Stimulated activated CD4-positive, alpha-beta T cell treated with anti-CD3 and anti-CD28 coated beads, Interleukin-4, amount 100 ng/mL, for 48 hours (primary cell): Measurements from ENCODE around the gene ADAM21.
"Not testable (repeated sequence)": the region's sequence is repeated elsewhere in the genome, so short reads cannot be mapped to it uniquely, and the experiment has no call there.

Experiments used
- DNase-seq, 2 donors: peaks; one replicate each; pipeline ENCODE4 v3.0.0-alpha.2; 2020; ENCODE audit warnings: low read depth in 2 of 2

The ADAM21 gene

DNA sequence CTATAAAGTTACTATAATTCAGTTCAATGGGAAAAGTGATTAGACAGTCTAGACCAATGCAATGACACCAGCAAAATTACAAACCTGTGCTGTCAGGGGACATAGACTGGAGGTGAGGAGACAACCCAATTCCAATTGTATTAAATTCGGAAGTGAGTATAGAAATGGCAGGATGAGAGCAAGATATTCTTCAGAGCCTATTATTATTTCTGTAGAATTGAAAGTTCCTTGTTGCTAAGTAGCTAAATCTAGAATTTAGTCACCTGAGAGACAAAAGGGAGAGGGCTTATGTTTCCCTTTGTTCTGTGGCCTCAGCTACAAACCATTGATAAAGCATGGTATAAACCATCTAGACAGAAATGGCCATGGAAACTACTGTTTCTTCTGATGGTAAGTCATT lies at the start of gene ADAM21:
Gene ADAM21, plus strand, starts transcription at position 301 of the 400 bp plus-strand sequence. CDS start 5,326 bp downstream, outside the sequence.
- no peak for DNase-seq

DNA sequence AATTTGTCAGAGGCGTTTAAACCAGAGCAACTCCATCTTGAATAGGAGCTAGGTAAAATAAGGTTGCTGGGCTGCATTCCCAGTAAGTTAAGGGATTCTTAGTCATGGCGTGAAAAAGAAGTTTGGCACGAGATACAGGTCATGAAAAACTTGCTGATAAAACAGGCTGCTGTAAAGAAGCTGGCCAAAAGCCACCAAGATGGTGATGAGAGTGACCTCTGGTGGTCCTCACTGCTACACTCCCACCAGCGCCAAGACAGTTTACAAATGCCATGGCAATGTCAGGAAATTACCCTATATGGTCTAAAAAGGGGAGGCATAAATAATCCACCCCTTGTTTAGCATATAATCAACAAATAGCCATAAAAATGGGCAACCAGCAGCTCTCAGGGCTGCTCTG lies 48.6 kb upstream of the ADAM21 start:
- DNase-seq: not testable (repeated sequence)

DNA sequence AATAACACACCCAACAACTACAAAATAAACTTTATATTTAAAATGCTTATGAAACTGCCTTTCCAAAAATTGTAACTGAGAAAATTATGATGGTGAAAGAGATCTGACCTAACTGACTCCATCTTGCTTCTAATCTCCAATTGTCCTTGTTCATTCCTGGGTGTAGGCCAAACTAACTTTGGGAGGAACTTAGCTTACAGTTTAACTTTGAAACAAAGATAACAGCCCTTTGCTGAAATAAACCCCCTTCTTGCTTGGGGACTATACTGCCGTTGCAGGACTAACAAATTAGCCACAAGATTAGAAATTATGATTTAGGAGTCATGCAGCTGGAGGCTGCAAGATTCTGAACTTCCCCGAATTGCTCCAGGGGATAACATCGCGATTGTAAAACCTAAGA lies 45.8 kb upstream of the ADAM21 start:
- not testable (repeated sequence) for DNase-seq

DNA sequence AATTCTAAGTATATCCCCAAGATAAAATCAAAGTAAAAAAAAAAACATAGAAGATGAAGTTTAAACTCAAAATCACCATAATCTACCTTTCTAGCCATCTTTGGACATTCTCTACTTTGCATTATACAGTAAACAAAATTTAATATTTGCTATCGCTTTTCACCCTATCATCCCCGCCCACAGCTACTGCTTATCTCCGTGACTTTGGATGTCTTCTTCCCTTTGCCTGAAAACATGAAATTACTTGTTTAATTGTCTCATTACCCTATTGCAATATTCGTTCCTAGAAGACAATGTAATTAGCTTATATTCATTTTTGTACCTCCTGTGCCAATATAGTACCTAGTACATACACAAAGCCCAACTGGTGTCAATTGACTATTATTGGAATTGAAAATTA lies 44.4 kb upstream of the ADAM21 start:
- DNase-seq: no peak

DNA sequence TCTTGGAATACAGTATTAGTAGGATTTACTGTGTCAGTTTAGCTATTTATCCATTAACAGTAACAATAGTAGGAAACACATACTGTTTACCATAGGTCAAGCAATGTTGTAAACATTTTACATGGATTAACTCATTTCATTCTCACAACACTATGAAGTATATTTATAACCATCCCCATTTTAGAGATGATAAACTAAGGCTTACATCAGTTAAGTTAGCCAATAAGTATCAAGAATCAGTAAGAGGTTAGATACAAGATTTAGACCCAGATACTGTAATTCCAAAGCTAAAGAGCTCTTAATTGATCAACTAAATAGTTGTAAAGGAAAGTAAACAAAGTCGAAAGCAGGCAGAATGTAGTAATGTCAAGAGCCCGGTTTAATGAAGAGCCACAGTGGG lies 36.2 kb upstream of the ADAM21 start:
- DNase-seq: no peak

DNA sequence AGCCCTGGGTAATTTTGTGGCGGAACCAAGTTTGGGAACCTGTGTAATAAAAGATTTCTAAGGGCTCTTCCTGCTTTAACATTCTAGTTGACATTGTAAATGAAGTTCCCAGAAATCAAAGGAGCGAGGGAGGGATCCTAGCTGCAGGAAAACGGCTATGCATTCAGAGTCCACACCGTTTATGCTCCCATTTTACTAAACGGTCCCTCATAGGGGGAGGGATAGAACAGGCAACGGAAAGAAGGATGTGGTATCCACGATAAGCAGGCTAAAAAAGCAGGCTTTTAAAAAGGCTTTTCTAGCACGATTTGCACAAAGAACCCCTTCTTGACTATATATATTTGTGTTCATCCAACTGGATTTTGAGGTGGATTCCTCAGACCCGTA lies 35.6 kb upstream of the ADAM21 start:
- DNase-seq: no peak

DNA sequence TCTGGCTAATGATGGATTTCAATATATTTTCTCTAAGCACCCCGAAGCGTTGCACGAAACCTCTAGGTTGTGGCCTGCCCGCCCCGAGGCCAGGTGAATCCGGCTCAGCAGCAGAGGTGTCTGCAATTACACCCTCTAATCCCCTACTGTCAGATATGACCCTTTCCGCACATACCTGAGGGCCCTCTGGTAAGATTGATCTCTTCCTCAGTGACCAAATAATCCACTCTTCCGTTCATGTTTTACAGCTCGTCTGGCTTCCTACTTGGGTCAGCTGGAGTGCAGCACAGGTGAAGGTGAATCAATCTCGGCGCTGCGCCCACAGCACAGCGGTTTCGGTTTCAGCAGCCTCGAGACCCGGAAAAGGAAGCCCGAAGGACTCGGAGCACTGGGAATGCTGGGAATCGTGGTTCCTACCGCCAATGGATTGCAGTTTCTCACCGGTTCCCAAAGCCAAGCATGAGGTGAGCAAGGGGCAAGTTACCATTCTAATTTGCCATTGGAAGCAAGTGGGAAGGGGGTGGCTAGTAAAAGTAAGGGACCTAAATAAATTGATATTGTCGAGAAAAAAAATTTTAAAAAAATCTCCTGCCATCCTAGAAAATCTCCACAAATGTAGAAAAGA lies 35.1 kb upstream of the ADAM21 start, which contains the start of gene SYNJ2BP:
Gene SYNJ2BP, minus strand, starts transcription at position 366 of the 625 bp plus-strand sequence. Its CDS starts 127 bp downstream, at position 239.
- peak; percentile 6 to 22 for DNase-seq

DNA sequence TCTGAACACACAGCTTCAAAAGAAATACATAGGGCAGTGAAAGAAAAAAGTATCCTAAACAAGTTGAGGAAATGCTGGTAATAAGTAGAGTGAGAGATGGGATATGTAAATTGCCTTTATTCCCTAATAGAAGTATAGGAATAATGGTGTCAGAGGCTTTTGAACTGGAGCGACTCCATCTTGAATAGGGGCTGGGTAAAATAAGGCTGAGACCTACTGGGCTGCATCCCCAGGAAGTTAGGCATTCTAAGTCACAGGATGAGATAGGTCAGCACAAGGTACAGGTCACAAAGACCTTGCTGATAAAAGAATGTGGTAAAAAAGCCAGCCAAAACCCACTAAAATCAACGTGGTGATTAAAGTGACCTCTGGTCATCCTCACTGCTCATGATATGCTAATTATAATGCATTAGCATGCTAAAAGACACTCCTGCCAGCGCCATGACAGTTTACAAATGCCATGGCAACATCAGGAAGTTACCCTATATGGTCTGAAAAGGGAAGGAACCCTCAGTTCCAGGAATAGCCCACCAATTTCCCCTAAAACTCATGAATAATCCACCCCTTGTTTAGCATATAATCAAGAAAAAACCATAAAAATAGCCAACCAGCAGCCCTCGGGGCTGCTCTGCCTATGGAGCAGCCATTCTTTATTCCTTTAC lies 32.6 kb upstream of the ADAM21 start:
- DNase-seq: not testable (repeated sequence)

DNA sequence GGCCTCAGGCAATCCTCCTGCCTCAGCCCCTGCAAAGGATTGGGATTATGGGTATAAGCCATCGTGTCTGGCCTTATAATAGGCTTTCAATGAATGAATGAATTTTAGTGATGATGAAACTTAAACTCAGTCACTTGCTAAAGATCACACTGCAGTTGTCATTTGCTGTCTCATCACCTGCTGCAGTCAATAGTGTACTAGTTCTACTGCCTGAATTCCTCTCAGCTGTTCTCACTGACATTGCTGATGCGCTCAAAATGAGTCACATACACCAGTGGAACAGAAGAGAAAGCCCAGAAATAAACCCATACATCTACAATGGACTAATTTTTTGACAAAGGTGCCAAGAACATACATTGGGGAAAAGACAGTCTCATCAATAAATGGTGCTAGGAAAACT lies 29.4 kb upstream of the ADAM21 start:
- no peak for DNase-seq

DNA sequence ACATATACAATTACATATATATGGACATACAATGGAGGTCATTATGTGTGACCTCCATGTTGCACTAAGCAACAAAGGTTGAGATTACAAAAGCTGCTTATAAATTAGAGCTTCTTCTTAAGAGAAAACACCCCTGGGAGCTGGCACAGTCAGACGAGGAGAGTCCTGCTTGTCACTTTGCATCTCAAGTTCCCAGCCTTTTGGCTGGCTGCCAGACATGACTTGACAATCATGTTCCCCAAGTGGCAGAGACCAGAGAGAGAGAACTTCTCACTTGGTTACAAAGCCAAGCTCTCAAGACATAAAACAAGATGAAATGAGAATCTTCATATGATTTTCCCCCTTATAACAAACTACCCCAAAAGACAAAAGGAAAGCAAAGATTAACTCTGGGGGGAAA lies 26.6 kb upstream of the ADAM21 start:
- DNase-seq: no peak

DNA sequence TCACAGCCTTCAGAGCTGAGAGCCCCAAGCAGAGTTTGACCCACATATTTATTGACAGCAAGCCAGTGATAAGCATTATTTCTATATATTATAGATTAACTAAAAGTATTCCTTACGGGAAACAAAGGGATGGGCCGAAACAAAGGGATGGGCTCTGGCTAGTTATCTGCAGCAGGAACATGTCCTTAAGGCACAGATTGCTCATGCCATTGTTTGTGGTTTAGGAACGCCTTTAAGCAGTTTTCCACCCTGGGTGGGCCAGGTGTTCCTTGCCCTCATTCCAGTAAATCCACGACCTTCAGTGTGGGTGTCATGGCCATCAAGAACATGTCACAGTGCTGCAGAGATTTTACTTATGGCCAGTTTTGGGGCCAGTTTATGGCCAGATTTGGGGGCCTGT lies 25.4 kb upstream of the ADAM21 start:
- not testable (repeated sequence) for DNase-seq

DNA sequence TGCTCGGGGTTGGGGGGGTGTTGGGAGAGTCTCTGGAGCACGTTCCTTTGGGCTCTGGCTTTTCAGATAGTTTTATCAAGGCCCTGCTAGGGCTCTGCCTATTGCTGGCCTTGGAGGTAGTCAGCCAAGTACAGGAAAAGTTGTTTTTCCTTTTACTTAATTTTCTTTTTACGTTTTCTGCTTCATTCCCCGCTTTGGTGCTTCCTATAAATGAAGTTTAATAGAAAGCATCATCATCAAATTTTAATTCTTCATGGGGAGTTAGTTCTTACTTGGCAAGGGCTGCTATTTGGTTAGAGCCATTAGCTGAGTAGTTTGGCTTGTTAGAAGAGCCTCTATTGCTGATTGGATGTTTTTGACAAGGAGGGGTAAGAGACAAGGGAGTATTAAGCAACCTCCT lies 15.1 kb upstream of the ADAM21 start:
- DNase-seq: no peak

DNA sequence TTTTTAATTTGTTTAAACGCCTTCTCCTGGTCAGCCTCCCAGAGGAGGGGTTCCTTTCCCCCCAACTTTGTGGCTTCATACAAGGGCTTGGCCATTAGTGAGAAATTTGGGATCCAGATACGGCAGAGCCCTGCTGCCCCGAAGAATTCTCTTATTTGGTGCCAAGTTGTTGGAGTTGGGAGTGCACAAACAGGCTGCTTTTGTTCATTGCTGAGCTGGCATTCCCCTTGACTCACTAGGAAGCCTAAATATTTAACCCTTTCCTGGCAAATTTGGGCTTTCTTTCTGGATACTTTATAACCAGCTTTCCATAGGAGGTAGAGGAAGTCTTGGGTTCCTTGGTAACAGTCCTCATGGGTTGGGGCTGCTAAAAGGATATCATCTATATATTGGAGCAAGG lies 10.3 kb upstream of the ADAM21 start:
- no peak for DNase-seq

DNA sequence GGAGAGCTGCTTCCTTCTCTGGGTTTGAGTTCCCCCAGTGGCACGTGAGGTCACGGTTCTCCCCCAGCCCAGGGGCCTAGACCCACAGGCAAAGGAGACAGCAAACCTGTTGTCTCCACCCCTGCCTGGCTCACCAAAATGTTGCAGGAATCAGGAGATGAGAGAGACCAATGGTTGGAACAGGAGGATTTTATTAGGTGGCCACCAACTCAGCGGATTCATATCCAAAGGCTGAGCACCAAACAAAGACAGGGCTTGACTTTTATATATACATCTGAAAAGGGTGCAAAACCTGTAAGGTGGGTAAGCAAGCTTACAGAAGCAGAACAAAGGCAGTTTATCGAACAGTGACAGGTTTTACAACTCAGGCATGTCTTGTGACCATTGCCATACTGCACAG lies 9.2 kb upstream of the ADAM21 start:
- no peak for DNase-seq

DNA sequence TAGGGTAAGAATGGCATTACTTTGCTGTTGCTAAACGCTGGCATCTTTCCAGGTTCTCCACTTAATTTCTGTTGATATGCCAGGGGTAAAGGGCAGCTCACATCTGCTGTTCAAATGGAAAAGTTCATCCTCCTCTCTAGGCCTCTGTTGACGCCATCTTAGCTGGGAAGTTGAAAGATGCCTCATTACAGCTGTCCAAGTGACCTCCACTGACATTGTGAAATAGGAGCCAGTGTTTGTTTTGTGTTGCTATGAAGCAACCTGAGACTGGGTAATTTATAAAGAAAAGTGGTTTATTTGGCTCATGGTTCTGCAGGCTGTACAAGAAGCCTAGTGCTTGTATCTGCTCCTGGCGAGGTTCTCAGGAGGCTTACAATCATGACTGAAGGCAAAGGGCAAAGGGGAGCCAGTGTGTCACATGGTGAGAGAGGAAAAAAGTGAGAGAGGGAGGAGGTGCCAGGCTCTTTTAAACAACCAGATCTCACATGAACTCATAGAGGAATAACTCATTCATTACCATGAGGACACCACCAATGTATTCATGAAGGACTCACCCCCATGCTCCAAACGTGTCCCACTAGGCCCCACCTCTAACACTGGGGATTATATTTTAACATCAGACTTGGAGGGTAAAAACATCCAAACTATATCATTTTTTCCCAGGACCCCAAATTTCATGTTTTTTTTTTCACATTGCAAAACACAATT lies 3.2 kb upstream of the ADAM21 start:
- DNase-seq: no peak

DNA sequence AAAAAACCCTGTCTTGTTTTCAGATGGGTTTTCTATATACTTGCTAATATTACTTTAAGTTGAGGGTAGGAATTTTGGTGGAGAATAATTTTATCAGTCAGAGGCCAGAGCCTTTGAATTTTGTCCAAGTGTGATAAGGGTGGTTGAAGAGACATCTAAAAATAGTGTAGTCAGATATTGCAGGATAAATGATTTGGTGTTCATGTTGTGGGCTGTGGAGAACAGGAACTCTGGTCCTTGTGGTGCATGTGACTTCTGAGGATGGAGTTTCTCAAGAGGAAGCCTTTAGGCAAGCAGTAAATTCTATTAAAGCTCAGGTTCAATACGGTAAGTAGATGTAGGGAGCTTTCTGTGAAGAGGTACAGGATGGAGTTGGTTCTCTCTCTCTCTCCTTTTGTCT lies 2.8 kb downstream of the ADAM21 start:
- DNase-seq: no peak

DNA sequence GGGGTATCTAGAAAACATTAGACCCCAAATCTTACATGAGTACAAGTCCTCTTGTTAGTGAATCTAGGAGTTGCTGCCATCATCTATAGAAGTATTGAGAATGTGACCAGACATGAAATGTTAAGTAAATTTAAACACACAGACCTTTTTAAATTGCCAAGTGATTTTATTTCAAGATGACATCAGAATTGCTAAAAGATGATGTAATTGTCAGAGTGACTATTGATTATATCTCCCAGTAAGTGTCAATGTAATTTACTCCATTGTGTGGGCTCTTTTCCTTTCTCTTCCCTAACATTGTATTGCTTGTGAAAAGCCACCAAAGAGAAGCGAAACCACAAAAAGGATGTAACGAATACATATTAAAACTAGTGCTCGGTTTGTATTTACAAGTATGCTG lies 16.8 kb downstream of the ADAM21 start:
- DNase-seq: no peak

DNA sequence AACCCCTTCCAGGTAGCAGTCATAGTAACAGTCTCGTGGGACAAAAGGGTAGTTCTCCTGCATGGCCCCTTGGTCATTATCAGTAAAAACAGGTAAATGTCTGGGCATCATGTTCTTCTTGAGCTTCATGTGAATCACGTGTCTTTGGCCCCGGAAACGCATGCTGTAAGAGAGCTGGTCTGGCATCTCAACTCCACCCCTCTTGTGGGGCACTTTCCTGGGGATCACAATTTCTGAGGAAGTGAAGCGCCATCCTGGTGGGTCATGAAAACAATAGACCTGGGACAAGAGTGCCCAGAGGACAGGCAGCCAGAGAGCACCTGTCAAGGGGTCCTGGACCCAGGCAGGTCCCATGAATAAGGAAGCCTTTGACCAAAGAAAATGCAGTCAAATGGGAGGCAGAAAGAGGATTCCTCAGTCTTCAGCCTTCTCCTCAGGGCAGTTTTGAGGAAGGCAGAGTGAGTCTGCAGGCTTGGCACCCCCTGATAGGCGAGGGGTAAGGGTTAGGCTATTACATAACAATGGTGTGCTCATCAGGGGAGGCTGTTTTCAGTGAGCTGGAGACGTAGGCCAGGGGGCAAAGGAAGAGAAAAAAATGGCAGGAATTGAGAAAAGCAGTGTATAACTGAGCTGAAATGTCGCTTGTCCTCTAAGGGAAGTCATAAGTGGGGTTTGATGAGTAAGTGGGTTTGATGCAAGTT lies 19.0 kb downstream of the ADAM21 start:
- not testable (repeated sequence) for DNase-seq

DNA sequence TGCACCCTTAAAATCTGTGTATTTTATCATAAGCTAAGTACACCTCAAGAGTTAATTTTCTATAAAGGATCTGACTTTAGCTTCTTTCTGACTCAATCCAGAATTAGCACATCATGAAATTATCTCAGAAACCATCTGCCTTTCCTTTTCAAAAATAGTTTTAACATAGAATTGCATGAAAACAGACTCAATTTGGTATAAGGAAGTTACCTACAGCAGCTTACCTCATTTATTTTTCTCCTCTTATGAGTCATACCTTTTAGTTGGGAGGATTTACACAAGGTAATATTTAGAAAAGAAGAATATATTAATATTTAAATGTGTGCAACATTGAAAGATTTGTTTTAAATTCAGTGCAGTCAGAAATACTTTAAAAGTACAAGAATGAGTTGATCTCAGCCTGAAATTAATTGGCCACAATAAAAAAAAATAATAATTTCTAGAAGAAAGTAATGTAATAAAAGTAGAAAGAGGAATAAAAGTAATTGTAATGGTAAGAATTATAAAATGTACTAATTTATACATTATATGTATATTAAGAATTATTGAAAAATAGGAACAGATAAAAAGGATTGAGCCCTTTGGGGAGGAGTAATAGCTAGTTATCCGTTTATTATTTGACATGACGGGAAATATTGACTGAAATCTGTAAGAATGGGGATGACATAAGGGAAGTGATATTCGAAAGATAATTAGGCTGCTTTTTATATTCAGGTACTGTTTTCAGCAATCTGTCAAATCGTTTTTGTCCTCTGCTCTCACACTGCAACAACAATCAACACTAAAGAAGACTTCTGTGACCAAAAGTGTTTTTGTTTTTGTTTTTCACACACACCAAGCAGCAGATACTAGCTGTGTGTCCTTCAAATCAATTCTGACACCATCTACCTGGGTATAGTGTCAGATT lies 20.5 kb downstream of the ADAM21 start:
- DNase-seq: no peak

DNA sequence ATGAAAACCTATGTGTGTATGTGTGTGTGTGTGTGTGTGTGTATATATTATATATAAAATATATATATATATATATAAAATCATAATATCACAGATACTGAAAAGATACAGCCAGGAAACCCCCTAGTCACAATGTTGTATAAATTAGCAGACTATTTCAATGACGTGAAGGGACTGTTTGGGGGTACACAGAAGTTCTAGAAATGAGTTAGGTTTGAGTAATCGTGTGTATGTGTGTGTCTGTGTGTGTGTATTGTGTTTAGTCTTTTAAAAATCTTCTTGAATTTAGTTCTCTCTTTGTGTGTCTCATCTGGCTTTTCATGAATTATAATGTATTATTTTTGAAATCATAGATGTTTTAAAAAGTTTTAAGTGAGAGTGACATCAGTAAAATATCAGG lies 21.9 kb downstream of the ADAM21 start:
- no peak for DNase-seq

DNA sequence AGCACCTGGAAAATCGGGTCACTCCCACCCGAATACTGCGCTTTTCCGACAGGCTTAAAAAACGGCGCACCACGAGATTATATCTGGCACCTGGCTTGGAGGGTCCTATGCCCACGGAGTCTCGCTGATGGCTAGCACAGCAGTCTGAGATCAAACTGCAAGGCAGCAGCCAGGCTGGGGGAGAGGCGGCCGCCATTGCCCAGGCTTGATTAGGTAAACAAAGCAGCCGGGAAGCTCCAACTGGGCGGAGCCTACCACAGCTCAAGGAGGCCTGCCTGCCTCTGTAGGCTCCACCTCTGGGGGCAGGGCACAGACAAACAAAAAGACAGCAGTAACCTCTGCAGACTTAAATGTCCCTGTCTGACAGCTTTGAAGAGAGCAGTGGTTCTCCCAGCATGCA lies 23.5 kb downstream of the ADAM21 start:
- DNase-seq: not testable (repeated sequence)
